Activated CD4-positive, alpha-beta T cell treated with anti-CD3 and anti-CD28 coated beads for 4 hours (primary cell): ENCODE measurements around the gene VEGFC.

ENCODE experiments used
- DNase-seq, 2 donors: peaks; one replicate each; pipeline ENCODE4 v3.0.0-alpha.2; 2020

VEGFC gene

DNA sequence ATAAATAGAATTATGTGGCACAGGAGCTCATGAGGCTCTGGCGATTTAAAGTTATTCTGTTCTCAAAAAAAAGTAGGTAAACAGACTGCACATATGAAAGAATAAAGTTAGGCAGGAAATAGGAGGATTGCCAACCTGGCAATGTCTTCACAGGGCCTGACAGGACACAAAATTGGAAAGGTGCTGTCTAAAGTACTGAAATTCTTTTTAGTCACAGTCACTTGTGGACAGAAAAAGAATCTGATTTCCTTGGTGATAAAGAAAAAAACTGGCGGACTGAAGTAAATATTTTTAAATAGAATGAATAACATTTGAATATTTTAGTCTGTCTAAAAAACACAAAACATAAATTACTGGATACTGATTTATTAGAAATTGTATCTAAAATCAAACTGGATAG, 124.4 kb downstream of the VEGFC start:
- no peak for DNase-seq

DNA sequence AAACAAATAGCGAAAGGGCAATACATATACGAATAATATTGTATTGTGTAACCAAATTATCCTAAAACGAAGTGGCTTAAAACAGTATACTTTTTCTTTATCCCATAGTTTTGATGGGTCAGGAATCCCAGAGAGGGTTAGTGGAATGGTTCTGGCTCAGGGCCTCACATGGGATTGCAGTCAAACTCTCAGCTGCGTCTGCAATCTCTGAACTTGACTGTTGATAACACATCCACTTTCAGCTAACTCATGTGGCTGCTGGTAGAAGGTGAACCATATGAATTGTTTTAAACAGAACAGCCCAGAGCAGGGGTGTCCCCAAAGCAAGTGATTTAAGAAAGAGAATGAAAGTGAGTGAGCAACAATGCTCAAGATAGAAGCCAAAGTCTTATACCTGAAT, 127.8 kb downstream of the VEGFC start:
- DNase-seq = no peak

GRCh38 chr4:176660561-176660960, 132.2 kb downstream of the VEGFC start:
- DNase-seq = no peak

DNA sequence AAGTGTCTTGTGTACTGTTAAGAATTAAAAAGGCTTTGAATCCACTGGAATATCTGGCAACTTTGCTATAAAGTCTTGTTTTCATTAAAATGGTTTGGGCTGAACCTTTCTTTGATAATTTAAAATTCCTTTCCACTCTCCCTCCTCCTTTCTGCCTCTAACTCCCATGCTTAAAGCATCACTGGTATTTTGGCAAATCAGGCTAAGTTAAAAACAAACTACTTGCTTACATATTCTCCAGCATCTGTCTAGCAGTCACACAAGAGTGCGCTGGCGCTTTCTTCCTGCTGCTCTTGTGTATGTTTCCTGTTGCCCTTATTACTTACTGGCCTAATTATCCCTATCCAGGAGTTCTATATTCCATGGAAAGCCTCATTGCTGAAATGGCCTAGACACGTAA, 136.6 kb downstream of the VEGFC start:
- DNase-seq = no peak

- no peak for DNase-seq
Measured at GRCh38 chr4:176654565-176655216, 138.0 kb downstream of the VEGFC start.

GRCh38 chr4:176653401-176654220, 139.1 kb downstream of the VEGFC start:
- no peak for DNase-seq

DNA sequence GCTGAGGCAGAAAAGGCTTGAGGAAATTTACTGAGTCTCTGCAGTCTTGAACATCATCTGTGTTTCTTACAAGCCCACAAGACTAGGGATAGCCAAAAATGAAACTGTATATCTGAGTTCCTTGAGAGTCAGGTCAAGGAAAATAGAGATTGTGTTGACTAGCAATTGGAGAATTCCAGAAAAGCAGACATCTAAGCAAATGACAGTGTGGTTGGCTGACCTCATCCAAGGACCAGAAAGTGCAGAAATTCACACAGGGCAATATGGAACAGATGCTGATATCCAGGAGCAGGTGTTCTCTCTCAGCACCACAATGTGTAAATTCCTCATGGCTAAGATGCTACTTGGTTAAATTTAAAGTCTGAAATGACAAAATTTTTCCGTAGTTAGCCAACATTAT, 146.4 kb downstream of the VEGFC start:
- no peak for DNase-seq

GRCh38 chr4:176645246-176645960, 147.3 kb downstream of the VEGFC start:
- DNase-seq = no peak

GRCh38 chr4:176642472-176642871, 150.2 kb downstream of the VEGFC start:
- DNase-seq = no peak

- DNase-seq = no peak
Measured at GRCh38 chr4:176641237-176641636, 151.5 kb downstream of the VEGFC start.

- no peak for DNase-seq
Measured at GRCh38 chr4:176638992-176639391, 153.7 kb downstream of the VEGFC start.

- DNase-seq = no peak
Measured at GRCh38 chr4:176636292-176636691, 156.4 kb downstream of the VEGFC start.

- no peak for DNase-seq
Measured at GRCh38 chr4:176635372-176636261, 157.1 kb downstream of the VEGFC start.
